H1 (cell line): ENCODE results near the gene TMPRSS4. TPM values are rescaled to one million over a fixed set of nuclear protein-coding genes. Genes with fewer than 3 reads are reported as not detected.

Source experiments
- CTCF ChIA-PET: fragments of 300-600 bp; sonication (Branson Sonifier 250); formaldehyde crosslinking; loops from one replicate; lab custom pipeline; 2021; ENCODE audit not compliant: partially characterized antibody; lab: Charles Lee
- POLR2A ChIA-PET: fragments of 300-600 bp; sonication (Branson Sonifier 250); formaldehyde crosslinking; loops from one replicate; lab custom pipeline; 2021; ENCODE audit warnings: inconsistent platforms; ENCODE audit not compliant: partially characterized antibody; lab: Charles Lee
- DNase-seq, 2 experiments: peaks; one replicate each; pipeline versions ENCODE4 v3.0.0 to v3.0.0-alpha.2; 2010 to 2022; ENCODE audit warnings: low spot score in 2 of 2, low read depth in 1 of 2, mixed read lengths in 1 of 2
- FAIRE-seq: peaks from 2 replicates; lab custom pipeline; 2011; peaks lifted over from hg19 to GRCh38; lab: Jason Lieb, UNC
- H2AFZ ChIP-seq: 2 replicates; pipeline ENCODE4 v1.8.1; 2012; ENCODE audit warnings: low read length, inconsistent platforms
- H2AK5ac ChIP-seq: 2 replicates; pipeline ENCODE4 v1.6.1; 2013; ENCODE audit warnings: low read depth, low read length
- H2BK120ac ChIP-seq: replicated peaks from 2 replicates; pipeline ENCODE3; 2013; ENCODE audit warnings: low read depth, low read length, inconsistent platforms
- H2BK12ac ChIP-seq: 2 replicates; pipeline ENCODE4 v1.6.1; 2013; ENCODE audit warnings: low read depth, low read length
- H2BK15ac ChIP-seq: 2 replicates; pipeline ENCODE4 v1.6.1; 2013; ENCODE audit warnings: low read length
- H2BK20ac ChIP-seq: 2 replicates; pipeline ENCODE4 v1.6.1; 2013; ENCODE audit warnings: low read length
- H2BK5ac ChIP-seq: 2 replicates; pipeline ENCODE4 v1.6.1; 2013; ENCODE audit warnings: low read depth, low read length
- H3K14ac ChIP-seq: 2 replicates; pipeline ENCODE4 v1.6.1; 2013; ENCODE audit warnings: inconsistent platforms; ENCODE audit not compliant: insufficient read length
- H3K18ac ChIP-seq: 2 replicates; pipeline ENCODE4 v1.6.1; 2013; ENCODE audit warnings: low read length; ENCODE audit errors: extremely low read depth
- H3K23ac ChIP-seq: 2 replicates; pipeline ENCODE4 v1.6.1; 2013; ENCODE audit warnings: inconsistent platforms; ENCODE audit not compliant: insufficient read length
- H3K23me2 ChIP-seq: 2 replicates; pipeline ENCODE4 v1.6.1; 2013; ENCODE audit warnings: low read depth, low read length
- H3K27ac ChIP-seq: 2 replicates; pipeline ENCODE4 v1.6.1; 2011; ENCODE audit warnings: low read depth, low read length, inconsistent platforms
- H3K27me3 ChIP-seq, 4 experiments: replicated peaks in 1 of 4; 1 replicate in 1 of 4; 2 replicates in 3 of 4; pipeline versions ENCODE4 v1.6.1 to v1.8.1; 2011 to 2013; ENCODE audit warnings: low read length in 3 of 4, mild to moderate bottlenecking in 3 of 4, inconsistent platforms in 2 of 4, mixed read lengths in 2 of 4, moderate library complexity in 1 of 4; ENCODE audit not compliant: control insufficient read depth in 3 of 4, insufficient read depth in 3 of 4; ENCODE audit errors: extremely low read depth in 1 of 4
- H3K36me3 ChIP-seq, 4 experiments: 2 replicates each; pipeline versions ENCODE4 v1.6.1 to v1.8.1; 2011 to 2013; ENCODE audit warnings: mild to moderate bottlenecking in 4 of 4, low read length in 3 of 4, moderate library complexity in 2 of 4, control low read depth in 1 of 4, inconsistent platforms in 1 of 4; ENCODE audit not compliant: insufficient read depth in 4 of 4, control insufficient read depth in 2 of 4
- H3K4ac ChIP-seq: replicated peaks from 2 replicates; pipeline ENCODE3; 2013; ENCODE audit warnings: low read length, low read depth, mixed read lengths, inconsistent platforms; ENCODE audit not compliant: insufficient read length
- H3K4me1 ChIP-seq, 4 experiments: replicated peaks in 1 of 4; 1 replicate in 1 of 4; 2 replicates in 3 of 4; pipeline versions ENCODE4 v1.6.1 to v1.8.1; 2011 to 2013; ENCODE audit warnings: low read length in 3 of 4, inconsistent platforms in 2 of 4, mixed read lengths in 1 of 4; ENCODE audit not compliant: insufficient read depth in 4 of 4, control insufficient read depth in 3 of 4
- H3K4me2 ChIP-seq, 2 experiments: 2 replicates each; pipeline versions ENCODE4 v1.6.1 to v1.8.1; 2011 to 2013; ENCODE audit warnings: low read depth in 2 of 2, low read length in 2 of 2, control low read depth in 1 of 2, inconsistent platforms in 1 of 2, mild to moderate bottlenecking in 1 of 2; ENCODE audit not compliant: insufficient read depth in 1 of 2
- H3K4me3 ChIP-seq, 4 experiments: fragments of 200-600, 300-600 bp in 1 of 4; sonication (generic), shearing (Covaris generic), sonication (Bioruptor Twin) in 1 of 4; 2 replicates each; pipeline versions ENCODE4 v1.5.1 to v1.8.1; 2011 to 2016; ENCODE audit warnings: low read length in 4 of 4, low read depth in 3 of 4, control low read depth in 2 of 4, inconsistent platforms in 2 of 4, mild to moderate bottlenecking in 2 of 4, mixed read lengths in 1 of 4, moderate library complexity in 1 of 4; ENCODE audit not compliant: insufficient read depth in 2 of 4; ENCODE audit errors: extremely low read depth in 1 of 4
- H3K56ac ChIP-seq: replicated peaks from 2 replicates; pipeline ENCODE3; 2013; ENCODE audit warnings: low read depth, mild to moderate bottlenecking, mixed read lengths, low read length, inconsistent platforms; ENCODE audit not compliant: insufficient read length
- H3K79me1 ChIP-seq: 2 replicates; pipeline ENCODE4 v1.6.1; 2013; ENCODE audit warnings: low read depth, low read length, control low read depth
- H3K79me2 ChIP-seq, 2 experiments: 2 replicates each; pipeline versions ENCODE4 v1.6.1 to v1.8.1; 2012 to 2013; ENCODE audit warnings: low read length in 2 of 2, mild to moderate bottlenecking in 2 of 2, inconsistent platforms in 1 of 2; ENCODE audit not compliant: insufficient read depth in 2 of 2, control insufficient read depth in 1 of 2
- H3K9ac ChIP-seq, 4 experiments: replicated peaks in 1 of 4; 1 replicate in 1 of 4; 2 replicates in 3 of 4; pipeline versions ENCODE4 v1.6.1 to v1.8.1; 2011 to 2013; ENCODE audit warnings: low read depth in 3 of 4, low read length in 3 of 4, control low read depth in 2 of 4, mild to moderate bottlenecking in 2 of 4, moderate library complexity in 2 of 4, inconsistent platforms in 1 of 4; ENCODE audit errors: extremely low read depth in 1 of 4
- H3K9me3 ChIP-seq, 2 experiments: 2 replicates each; pipeline versions ENCODE4 v1.6.1 to v1.8.1; 2012 to 2013; ENCODE audit warnings: mild to moderate bottlenecking in 2 of 2, moderate library complexity in 2 of 2, control low read depth in 1 of 2, inconsistent platforms in 1 of 2, low read depth in 1 of 2, low read length in 1 of 2, mixed read lengths in 1 of 2; ENCODE audit not compliant: insufficient read depth in 2 of 2
- H4K20me1 ChIP-seq, 2 experiments: replicated peaks in 1 of 2; 2 replicates each; pipeline versions ENCODE3 to v1.8.1; 2011 to 2013; ENCODE audit warnings: inconsistent platforms in 2 of 2, low read length in 2 of 2, mild to moderate bottlenecking in 1 of 2; ENCODE audit not compliant: insufficient read depth in 2 of 2, control insufficient read depth in 1 of 2
- H4K5ac ChIP-seq: 2 replicates; pipeline ENCODE4 v1.6.1; 2013; ENCODE audit warnings: low read length, low read depth, mixed read lengths, inconsistent platforms; ENCODE audit not compliant: insufficient read length
- H4K8ac ChIP-seq: 2 replicates; pipeline ENCODE4 v1.8.0; 2013; ENCODE audit warnings: mild to moderate bottlenecking, moderate library complexity, low read length, inconsistent platforms; ENCODE audit not compliant: insufficient read depth; ENCODE audit errors: extremely low read depth
- H4K91ac ChIP-seq: replicated peaks from 2 replicates; pipeline ENCODE3; 2013; ENCODE audit warnings: low read length, mixed read lengths, inconsistent platforms; ENCODE audit not compliant: insufficient read length
- BACH1 ChIP-seq: IDR thresholded peaks from 2 replicates; pipeline ENCODE4 v1.6.1; 2012; ENCODE audit warnings: low read length, improper control_type of control experiment
- CHD1 ChIP-seq: IDR thresholded peaks from 2 replicates; pipeline ENCODE4 v1.6.1; 2012; ENCODE audit warnings: low read depth, low read length, improper control_type of control experiment
- CHD2 ChIP-seq: IDR thresholded peaks from 2 replicates; pipeline ENCODE4 v1.6.1; 2012; ENCODE audit warnings: low read length, improper control_type of control experiment
- EP300 ChIP-seq, 2 experiments: IDR thresholded peaks; 1 replicate in 1 of 2; 2 replicates in 1 of 2; pipeline ENCODE4 v1.6.1; 2011 to 2012; ENCODE audit warnings: low read depth in 2 of 2, low read length in 2 of 2, mild to moderate bottlenecking in 2 of 2, borderline replicate concordance in 1 of 2, inconsistent platforms in 1 of 2, moderate library complexity in 1 of 2
- JUND ChIP-seq: IDR thresholded peaks from 2 replicates; pipeline ENCODE4 v1.6.1; 2011; ENCODE audit warnings: mild to moderate bottlenecking, improper control_type of control experiment, low read length
- NANOG ChIP-seq: IDR thresholded peaks from 2 replicates; pipeline ENCODE4 v1.6.1; 2011; ENCODE audit warnings: low read length, low read depth, mild to moderate bottlenecking, inconsistent platforms; ENCODE audit not compliant: insufficient read depth, poor library complexity, severe bottlenecking
- RXRA ChIP-seq: IDR thresholded peaks from 2 replicates; pipeline ENCODE4 v1.6.1; 2011; ENCODE audit warnings: low read depth, mild to moderate bottlenecking, low read length, moderate library complexity; ENCODE audit not compliant: insufficient read depth
- TAF1 ChIP-seq: IDR thresholded peaks from 2 replicates; pipeline ENCODE4 v1.6.1; 2011; ENCODE audit warnings: mild to moderate bottlenecking, low read depth, low read length
- TEAD4 ChIP-seq: IDR thresholded peaks from 2 replicates; pipeline ENCODE4 v1.6.1; 2012; ENCODE audit warnings: low read depth, low read length, inconsistent platforms, mixed read lengths
- WGBS, 2 experiments: shearing (Covaris generic) in 1 of 2; methylation state at CpG; one replicate each; pipeline versions ENCODE4 v1.1.6 to v1.1.7; 2013 to 2015; ENCODE audit warnings: low lambda C conversion rate in 2 of 2, mixed read lengths in 2 of 2, inconsistent platforms in 1 of 2, low coverage in 1 of 2, missing lambda C conversion rate in 1 of 2; ENCODE audit not compliant: insufficient replicate concordance in 2 of 2, insufficient coverage in 1 of 2, insufficient read length in 1 of 2; ENCODE audit errors: extremely low coverage in 1 of 2, missing lambda C conversion rate in 1 of 2; 5-methylcytosine and 5-hydroxymethylcytosine counted together
- polyA plus RNA-seq, 7 experiments: library from polyadenylated mRNA; depleted of rRNA in 3 of 7; stranded (reverse) in 5 of 7; unstranded in 2 of 7; fragments of >200 nt in 5 of 7; fragments of 200-250 nt in 2 of 7; gene quantifications; 1 replicate in 5 of 7; 2 replicates in 1 of 7; 4 replicates in 1 of 7; pipeline versions ENCODE4 v1.2.1 to v1.2.3, GENCODE V29; 2011 to 2013; ENCODE audit warnings: missing spikeins in 2 of 7, mixed read lengths in 2 of 7
- total RNA-seq: library from RNA; stranded (reverse); fragmentation: NEBNext Ultra II Directional; extraction: Animal tissue kit (Norgen Biotek cat#: 25700); gene quantifications from 2 replicates; pipeline ENCODE4 v1.2.1, GENCODE V29; 2021

Gene TMPRSS4
- total and polyA plus RNA-seq, 2 of the 8 experiments (the other 6 are each of a cell fraction or from before 2014, with no cell fraction given) = 0.11 to 0.58 TPM

DNA sequence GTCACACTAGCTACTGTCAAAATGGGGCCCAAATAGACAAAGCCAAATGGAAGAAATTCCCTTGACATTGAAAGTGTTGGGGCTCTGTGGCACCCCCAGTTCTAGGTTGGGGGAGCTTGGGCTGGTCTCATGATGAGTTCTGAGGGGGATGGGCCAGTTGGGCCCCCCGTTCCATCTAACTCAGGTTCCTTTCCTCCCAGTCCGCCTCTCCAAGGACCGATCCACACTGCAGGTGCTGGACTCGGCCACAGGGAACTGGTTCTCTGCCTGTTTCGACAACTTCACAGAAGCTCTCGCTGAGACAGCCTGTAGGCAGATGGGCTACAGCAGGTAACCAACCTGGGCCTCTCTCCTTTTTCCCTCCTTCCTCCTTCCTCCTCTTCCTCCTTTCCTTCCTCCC is 27.6 kb downstream of the TMPRSS4 start:
- TF ChIP-seq RXRA (no peak), JUND (no peak), CHD1 (no peak), BACH1 (no peak), NANOG (no peak), TAF1 (no peak), EP300 (IDR thresholded peaks at IDR 0.05; ENCODE audit: borderline replicate concordance in 1 of 2, low read depth in 2 of 2, low read length in 2 of 2) (no peak), TEAD4 (no peak), CHD2 (no peak)
- no peak for DNase-seq
- CTCF ChIA-PET = interaction anchor here (1.1 to 2.8 kb wide), 3 partner anchors 9 to 33 kb away, joined by 3 to 7 read pairs (median 3); no protein-coding TSS in a partner anchor

More for the DNA sequence above, 27.6 kb downstream of the TMPRSS4 start:
- Histone ChIP-seq H3K27ac (no peak overlapping the region), H4K20me1 (no peaks in the 10 kb centered on the region), H3K36me3 (no peaks in the 10 kb centered on the region), H3K9ac (no peak overlapping the region), H2BK5ac (no peak overlapping the region), H3K4me2 (no peak overlapping the region), H3K9me3 (no peaks in the 10 kb centered on the region), H3K4me3 (no peak overlapping the region), H4K5ac (no peak overlapping the region), H3K14ac (no peak overlapping the region), H3K18ac (no peak overlapping the region), H2BK15ac (no peak overlapping the region), H3K4me1 (peaks cover 0 to 12% (median 6%) of the 10 kb centered on the region in 4 experiments; a peak in 6 of 7 replicates), H4K91ac (no peak overlapping the region), H2BK12ac (no peak overlapping the region), H3K56ac (no peak overlapping the region), H2BK120ac (no peak overlapping the region), H3K79me1 (no peaks in the 10 kb centered on the region), H3K4ac (no peak overlapping the region), H3K23ac (no peak overlapping the region), H4K8ac (no peak overlapping the region), H2AFZ (no peak overlapping the region), H2AK5ac (no peak overlapping the region), H3K79me2 (no peaks in the 10 kb centered on the region), H2BK20ac (no peak overlapping the region), H3K23me2 (no peaks in the 10 kb centered on the region; the same call in 1 of the 2 replicates), H3K27me3 (no peaks in the 10 kb centered on the region; a peak in 1 of 7 replicates)
- WGBS, 2 experiments = 89% methylated on average over 6 of the region's 6 CpGs; no CpG with 5 or more reads in 1 of the 2 experiments
- no peak for FAIRE-seq
- POLR2A ChIA-PET = no interaction called here
